HepG2 (cell line): Measurements from ENCODE around the gene BEND4. TPM values are rescaled to one million over a fixed set of nuclear protein-coding genes. Genes with fewer than 3 reads are reported as not detected.

Source experiments
- ATAC-seq: fragments of 200-7000 bp; cut with Tn5 transposase; 3 replicates; pipeline ENCODE4 v1.9.1; 2020; ENCODE audit warnings: mild to moderate bottlenecking, moderate library complexity
- BruUV-seq: library from RNA; stranded (reverse); fragments of 400-500 nt; replicated peaks from 2 replicates; lab custom pipeline; 2021; lab: Mats Ljungman, UMichigan
- CTCF ChIA-PET: fragments of 300-600 bp; formaldehyde crosslinking; extraction: SDS; loops from one replicate; lab custom pipeline; 2021; ENCODE audit warnings: low total read pairs, inconsistent platforms, low intra/inter-chr PET ratio; lab: Yijun Ruan, JAX
- POLR2A ChIA-PET: fragments of 350-600 bp; sonication (Branson Sonifier 250); formaldehyde crosslinking; loops from one replicate; lab custom pipeline; 2020; ENCODE audit warnings: antibody characterized with exemption, inconsistent platforms; lab: Yijun Ruan, JAX
- DNase-seq: peaks from one replicate; pipeline ENCODE4 v3.0.0-alpha.2; 2015; ENCODE audit warnings: low spot score
- FAIRE-seq: peaks from 3 replicates; lab custom pipeline; 2011; peaks lifted over from hg19 to GRCh38; lab: Jason Lieb, UNC
- H2AFZ ChIP-seq: one replicate; pipeline ENCODE4 v1.6.1; 2011; ENCODE audit warnings: low read length, inconsistent platforms
- H3K27ac ChIP-seq: fragments of 300-600 bp; 3 replicates; pipeline ENCODE4 v1.8.0; 2011; ENCODE audit warnings: mixed run types, mild to moderate bottlenecking, mixed read lengths, low read length, inconsistent platforms; ENCODE audit not compliant: insufficient read depth; ENCODE audit errors: extremely low read length
- H3K27me3 ChIP-seq, 2 experiments: fragments of 200-600 bp in 1 of 2; 2 replicates in 1 of 2; 3 replicates in 1 of 2; pipeline versions ENCODE4 v1.6.0 to v1.8.0; 2011; ENCODE audit warnings: low read length in 2 of 2, mild to moderate bottlenecking in 2 of 2, moderate library complexity in 2 of 2, inconsistent platforms in 1 of 2; ENCODE audit not compliant: insufficient read depth in 2 of 2, control insufficient read depth in 1 of 2
- H3K36me3 ChIP-seq, 2 experiments: fragments of 200-600 bp in 1 of 2; replicated peaks in 1 of 2; 2 replicates in 1 of 2; 3 replicates in 1 of 2; pipeline versions ENCODE4 v1.5.1 to v1.8.0; 2011; ENCODE audit warnings: low read length in 2 of 2, inconsistent platforms in 1 of 2; ENCODE audit not compliant: insufficient read depth in 2 of 2, control insufficient read depth in 1 of 2
- H3K4me1 ChIP-seq: 2 replicates; pipeline ENCODE4 v1.5.1; 2012; ENCODE audit warnings: low read length, inconsistent platforms; ENCODE audit not compliant: insufficient read depth
- H3K4me2 ChIP-seq: 2 replicates; pipeline ENCODE4 v1.6.0; 2011; ENCODE audit warnings: low read depth, low read length, inconsistent platforms
- H3K4me3 ChIP-seq, 3 experiments: fragments of 200-600 bp in 1 of 3; sonication (generic), shearing (Covaris generic) in 1 of 3; replicated peaks in 1 of 3; 2 replicates each; pipeline ENCODE4 v1.5.1; 2011 to 2016; ENCODE audit warnings: low read length in 3 of 3, inconsistent platforms in 2 of 3, low read depth in 2 of 3, mild to moderate bottlenecking in 2 of 3, control low read depth in 1 of 3, mixed read lengths in 1 of 3; ENCODE audit not compliant: insufficient read depth in 1 of 3
- H3K79me2 ChIP-seq: one replicate; pipeline ENCODE4 v1.6.1; 2011; ENCODE audit warnings: low read length, inconsistent platforms; ENCODE audit not compliant: insufficient read depth
- H3K9ac ChIP-seq: 2 replicates; pipeline ENCODE4 v1.6.0; 2011; ENCODE audit warnings: mild to moderate bottlenecking, low read depth, low read length, inconsistent platforms; ENCODE audit not compliant: insufficient read depth
- H3K9me3 ChIP-seq: 2 replicates; pipeline ENCODE4 v1.5.1; 2012; ENCODE audit warnings: mild to moderate bottlenecking, low read length
- H4K20me1 ChIP-seq: 2 replicates; pipeline ENCODE4 v1.6.0; 2011; ENCODE audit warnings: inconsistent platforms, mild to moderate bottlenecking, low read length, moderate library complexity; ENCODE audit not compliant: insufficient read depth
- BRD4 ChIP-seq: sonication (generic); formaldehyde crosslinking; IDR thresholded peaks from 2 replicates; pipeline ENCODE4 v1.4.0; 2020; ENCODE audit warnings: missing genetic modification reagents
- CBX1 ChIP-seq: IDR thresholded peaks from one replicate; pipeline ENCODE4 v1.6.1; 2016; ENCODE audit warnings: antibody characterized with exemption, low read depth
- JUN ChIP-seq: sonication (generic); formaldehyde crosslinking; IDR thresholded peaks from 2 replicates; pipeline ENCODE4 v1.4.0; 2020; ENCODE audit warnings: mild to moderate bottlenecking, missing genetic modification reagents
- PAF1 ChIP-seq: IDR thresholded peaks from 2 replicates; pipeline ENCODE4 v1.6.1; 2016; ENCODE audit warnings: missing genetic modification reagents, missing compliant biosample characterization
- POLR2A ChIP-seq, 2 experiments: IDR thresholded peaks; 2 replicates each; pipeline ENCODE4 v1.6.1; 2011; ENCODE audit warnings: low read depth in 2 of 2, low read length in 2 of 2, mild to moderate bottlenecking in 1 of 2, moderate library complexity in 1 of 2; ENCODE audit not compliant: insufficient read depth in 1 of 2
- RFX3 ChIP-seq: IDR thresholded peaks from 2 replicates; pipeline ENCODE4 v1.6.1; 2016; ENCODE audit warnings: missing biosample characterization, missing genetic modification reagents
- SYNCRIP ChIP-seq: fragments of 200-400 bp; formaldehyde crosslinking; IDR thresholded peaks from 2 replicates; pipeline ENCODE4 v1.6.1; 2018; ENCODE audit warnings: mild to moderate bottlenecking, low read depth, low read length; ENCODE audit not compliant: insufficient read depth
- TCF7 ChIP-seq: sonication (generic); IDR thresholded peaks from 2 replicates; pipeline ENCODE4 v1.6.1; 2016; ENCODE audit warnings: antibody characterized with exemption, low read depth
- XBP1 ChIP-seq: sonication (generic); formaldehyde crosslinking; IDR thresholded peaks from 2 replicates; pipeline ENCODE4 v1.5.0; 2020; ENCODE audit warnings: missing genetic modification reagents
- ZFP36L1 ChIP-seq: sonication (generic); formaldehyde crosslinking; IDR thresholded peaks from 2 replicates; pipeline ENCODE4 v1.8.0; 2022; ENCODE audit warnings: mild to moderate bottlenecking, missing genetic modification reagents, moderate library complexity
- ZNF12 ChIP-seq: sonication (generic); formaldehyde crosslinking; IDR thresholded peaks from 2 replicates; pipeline ENCODE4 v1.5.0; 2020; ENCODE audit warnings: missing genetic modification reagents
- ZNF337 ChIP-seq: sonication (generic); formaldehyde crosslinking; IDR thresholded peaks from 2 replicates; pipeline ENCODE4 v1.5.1; 2020; ENCODE audit warnings: missing genetic modification reagents, low read depth, mild to moderate bottlenecking, borderline replicate concordance
- ZNF777 ChIP-seq: sonication (generic); formaldehyde crosslinking; IDR thresholded peaks from 2 replicates; pipeline ENCODE4 v1.4.0; 2020; ENCODE audit warnings: missing genetic modification reagents
- ZNF839 ChIP-seq: sonication (generic); formaldehyde crosslinking; IDR thresholded peaks from 2 replicates; pipeline ENCODE4 v1.4.0; 2020; ENCODE audit warnings: missing genetic modification reagents, mild to moderate bottlenecking, borderline replicate concordance
- WGBS: methylation state at CpG from one replicate; pipeline ENCODE4 v1.1.6; 2017; ENCODE audit warnings: low lambda C conversion rate; 5-methylcytosine and 5-hydroxymethylcytosine counted together
- in situ Hi-C: cut with HindIII; loops from 2 replicates; pipeline ENCODE4 v1.10.0; 2017; ENCODE audit warnings: low pct_unique_long_range_greater_than_20kb; ENCODE audit not compliant: extremely low pct_ligation_motif_present
- intact Hi-C: fragments of 100-400 bp; cut with micrococcal nuclease; formaldehyde crosslinking; loops from one replicate; pipeline ENCODE4 v1.10.0; 2022; ENCODE audit not compliant: unreplicated experiment
- polyA plus RNA-seq, 8 experiments: library from polyadenylated mRNA; depleted of rRNA in 3 of 8; stranded (reverse) in 7 of 8; unstranded in 1 of 8; fragments of >200 nt; fragmentation: Illumina TruSeq in 4 of 8; extraction: Trizol in 4 of 8; gene quantifications; 2 replicates each; pipeline versions ENCODE4 v1.2.1 to v1.2.3, GENCODE V29; 2011 to 2016; ENCODE audit warnings: low read depth in 4 of 8, missing spikeins in 1 of 8, mixed read lengths in 1 of 8; ENCODE audit not compliant: insufficient read depth in 1 of 8
- total RNA-seq, 5 experiments: library from RNA; depleted of rRNA; stranded (reverse); fragments of >200 nt; fragmentation: Illumina TruSeq; extraction: Trizol; gene quantifications; 2 replicates each; pipeline ENCODE4 v1.2.3, GENCODE V29; 2016; ENCODE audit warnings: low read depth in 1 of 5
- TF ChIP-seq, protein P1 (sequence below): sonication (generic); formaldehyde crosslinking; IDR thresholded peaks from 2 replicates; pipeline ENCODE4 v1.5.0; 2020; ENCODE audit warnings: missing genetic modification reagents
- TF ChIP-seq, protein P2 (sequence below): IDR thresholded peaks from 2 replicates; pipeline ENCODE4 v1.6.1; 2016; ENCODE audit warnings: missing compliant biosample characterization, missing genetic modification reagents, borderline replicate concordance
- TF ChIP-seq, protein P3 (sequence below): sonication (generic); formaldehyde crosslinking; IDR thresholded peaks from 2 replicates; pipeline ENCODE4 v1.4.0; 2020; ENCODE audit warnings: missing genetic modification reagents
- TF ChIP-seq, protein P4 (sequence below): fragments of 450-650 bp; IDR thresholded peaks from 2 replicates; pipeline ENCODE4 v1.6.1; 2016
- TF ChIP-seq, protein P5 (sequence below): sonication (generic); formaldehyde crosslinking; conservative IDR thresholded peaks from 2 replicates; pipeline ENCODE4 v1.8.0; 2022; ENCODE audit warnings: low read depth, missing genetic modification reagents
- TF ChIP-seq, protein P6 (sequence below): sonication (generic); formaldehyde crosslinking; IDR thresholded peaks from 2 replicates; pipeline ENCODE4 v1.8.0; 2022; ENCODE audit warnings: mild to moderate bottlenecking, missing genetic modification reagents, moderate library complexity

The BEND4 gene
- total and polyA plus RNA-seq, 2 of the 13 experiments (the other 11 are each of a cell fraction or from before 2014, with no cell fraction given): not detected

DNA sequence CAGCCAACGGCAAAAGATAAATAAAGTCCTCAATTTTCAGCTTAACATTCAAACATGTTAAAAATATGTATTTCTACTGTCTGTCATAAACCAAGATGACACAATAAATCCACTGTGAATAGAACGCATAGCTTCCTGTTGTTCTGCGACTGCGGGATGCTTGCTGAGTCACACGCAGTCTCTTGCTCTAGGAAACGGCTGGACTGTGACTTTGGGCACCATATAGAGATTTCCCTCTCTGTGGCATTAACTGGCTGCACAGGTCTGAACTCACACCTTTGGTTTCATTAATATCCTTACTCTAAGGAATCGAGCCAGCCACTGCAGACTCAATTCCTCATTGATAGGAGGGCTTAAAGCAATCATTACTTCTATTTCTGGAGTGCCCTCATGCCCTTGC is 8.4 kb downstream of the BEND4 start:
- FAIRE-seq: no peak
- Histone ChIP-seq H3K4me1 (no peaks in the 10 kb centered on the region), H3K27me3 (peaks cover 0 to 7% of the 10 kb centered on the region in 2 experiments; a peak in 3 of 5 replicates), H3K9me3 (no peaks in the 10 kb centered on the region), H3K79me2 (no peaks in the 10 kb centered on the region), H4K20me1 (no peaks in the 10 kb centered on the region), H3K27ac (no peak overlapping the region), H3K4me3 (no peak overlapping the region), H2AFZ (no peak overlapping the region), H3K4me2 (no peak overlapping the region), H3K9ac (no peak overlapping the region)
- intact Hi-C loops: no loop called here
- BruUV-seq: no TSS peak
- DNase-seq: no peak
- ATAC-seq: no peak
- POLR2A ChIA-PET: no interaction called here
- 65% methylated on average over 7 of the region's 7 CpGs for WGBS
- TF ChIP-seq ZNF337 (CRISPR knock-in tag) (no peak), TCF7 (no peak), XBP1 (CRISPR knock-in tag) (no peak), ZNF839 (no peak), POLR2A (IDR thresholded peaks at IDR 0.05; ENCODE audit: insufficient read depth in 1 of 2, low read depth in 2 of 2, low read length in 2 of 2) (no peak), ZFP36L1 (no peak), RFX3 (CRISPR knock-in tag) (no peak), CBX1 (no peak), ZNF12 (no peak), BRD4 (CRISPR knock-in tag) (no peak), PAF1 (CRISPR knock-in tag) (no peak), ZNF777 (CRISPR knock-in tag) (no peak), SYNCRIP (no peak), JUN (CRISPR knock-in tag) (no peak)
- TF ChIP-seq, protein P1, sequence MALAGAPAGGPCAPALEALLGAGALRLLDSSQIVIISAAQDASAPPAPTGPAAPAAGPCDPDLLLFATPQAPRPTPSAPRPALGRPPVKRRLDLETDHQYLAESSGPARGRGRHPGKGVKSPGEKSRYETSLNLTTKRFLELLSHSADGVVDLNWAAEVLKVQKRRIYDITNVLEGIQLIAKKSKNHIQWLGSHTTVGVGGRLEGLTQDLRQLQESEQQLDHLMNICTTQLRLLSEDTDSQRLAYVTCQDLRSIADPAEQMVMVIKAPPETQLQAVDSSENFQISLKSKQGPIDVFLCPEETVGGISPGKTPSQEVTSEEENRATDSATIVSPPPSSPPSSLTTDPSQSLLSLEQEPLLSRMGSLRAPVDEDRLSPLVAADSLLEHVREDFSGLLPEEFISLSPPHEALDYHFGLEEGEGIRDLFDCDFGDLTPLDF (CRISPR knock-in tag): no peak
- TF ChIP-seq, protein P2, sequence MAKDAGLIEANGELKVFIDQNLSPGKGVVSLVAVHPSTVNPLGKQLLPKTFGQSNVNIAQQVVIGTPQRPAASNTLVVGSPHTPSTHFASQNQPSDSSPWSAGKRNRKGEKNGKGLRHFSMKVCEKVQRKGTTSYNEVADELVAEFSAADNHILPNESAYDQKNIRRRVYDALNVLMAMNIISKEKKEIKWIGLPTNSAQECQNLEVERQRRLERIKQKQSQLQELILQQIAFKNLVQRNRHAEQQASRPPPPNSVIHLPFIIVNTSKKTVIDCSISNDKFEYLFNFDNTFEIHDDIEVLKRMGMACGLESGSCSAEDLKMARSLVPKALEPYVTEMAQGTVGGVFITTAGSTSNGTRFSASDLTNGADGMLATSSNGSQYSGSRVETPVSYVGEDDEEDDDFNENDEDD (CRISPR knock-in tag): no peak
- TF ChIP-seq, protein P3, sequence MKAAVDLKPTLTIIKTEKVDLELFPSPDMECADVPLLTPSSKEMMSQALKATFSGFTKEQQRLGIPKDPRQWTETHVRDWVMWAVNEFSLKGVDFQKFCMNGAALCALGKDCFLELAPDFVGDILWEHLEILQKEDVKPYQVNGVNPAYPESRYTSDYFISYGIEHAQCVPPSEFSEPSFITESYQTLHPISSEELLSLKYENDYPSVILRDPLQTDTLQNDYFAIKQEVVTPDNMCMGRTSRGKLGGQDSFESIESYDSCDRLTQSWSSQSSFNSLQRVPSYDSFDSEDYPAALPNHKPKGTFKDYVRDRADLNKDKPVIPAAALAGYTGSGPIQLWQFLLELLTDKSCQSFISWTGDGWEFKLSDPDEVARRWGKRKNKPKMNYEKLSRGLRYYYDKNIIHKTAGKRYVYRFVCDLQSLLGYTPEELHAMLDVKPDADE (CRISPR knock-in tag): no peak
- TF ChIP-seq, protein P4, sequence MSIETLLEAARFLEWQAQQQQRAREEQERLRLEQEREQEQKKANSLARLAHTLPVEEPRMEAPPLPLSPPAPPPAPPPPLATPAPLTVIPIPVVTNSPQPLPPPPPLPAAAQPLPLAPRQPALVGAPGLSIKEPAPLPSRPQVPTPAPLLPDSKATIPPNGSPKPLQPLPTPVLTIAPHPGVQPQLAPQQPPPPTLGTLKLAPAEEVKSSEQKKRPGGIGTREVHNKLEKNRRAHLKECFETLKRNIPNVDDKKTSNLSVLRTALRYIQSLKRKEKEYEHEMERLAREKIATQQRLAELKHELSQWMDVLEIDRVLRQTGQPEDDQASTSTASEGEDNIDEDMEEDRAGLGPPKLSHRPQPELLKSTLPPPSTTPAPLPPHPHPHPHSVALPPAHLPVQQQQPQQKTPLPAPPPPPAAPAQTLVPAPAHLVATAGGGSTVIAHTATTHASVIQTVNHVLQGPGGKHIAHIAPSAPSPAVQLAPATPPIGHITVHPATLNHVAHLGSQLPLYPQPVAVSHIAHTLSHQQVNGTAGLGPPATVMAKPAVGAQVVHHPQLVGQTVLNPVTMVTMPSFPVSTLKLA: no peak
- TF ChIP-seq, protein P5, sequence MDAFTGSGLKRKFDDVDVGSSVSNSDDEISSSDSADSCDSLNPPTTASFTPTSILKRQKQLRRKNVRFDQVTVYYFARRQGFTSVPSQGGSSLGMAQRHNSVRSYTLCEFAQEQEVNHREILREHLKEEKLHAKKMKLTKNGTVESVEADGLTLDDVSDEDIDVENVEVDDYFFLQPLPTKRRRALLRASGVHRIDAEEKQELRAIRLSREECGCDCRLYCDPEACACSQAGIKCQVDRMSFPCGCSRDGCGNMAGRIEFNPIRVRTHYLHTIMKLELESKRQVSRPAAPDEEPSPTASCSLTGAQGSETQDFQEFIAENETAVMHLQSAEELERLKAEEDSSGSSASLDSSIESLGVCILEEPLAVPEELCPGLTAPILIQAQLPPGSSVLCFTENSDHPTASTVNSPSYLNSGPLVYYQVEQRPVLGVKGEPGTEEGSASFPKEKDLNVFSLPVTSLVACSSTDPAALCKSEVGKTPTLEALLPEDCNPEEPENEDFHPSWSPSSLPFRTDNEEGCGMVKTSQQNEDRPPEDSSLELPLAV (CRISPR knock-in tag): no peak
- TF ChIP-seq, protein P6, sequence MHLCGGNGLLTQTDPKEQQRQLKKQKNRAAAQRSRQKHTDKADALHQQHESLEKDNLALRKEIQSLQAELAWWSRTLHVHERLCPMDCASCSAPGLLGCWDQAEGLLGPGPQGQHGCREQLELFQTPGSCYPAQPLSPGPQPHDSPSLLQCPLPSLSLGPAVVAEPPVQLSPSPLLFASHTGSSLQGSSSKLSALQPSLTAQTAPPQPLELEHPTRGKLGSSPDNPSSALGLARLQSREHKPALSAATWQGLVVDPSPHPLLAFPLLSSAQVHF: no peak
- TF ChIP-seq, all 625 proteins: peak for 0
- in situ Hi-C loops: no loop called here
- CTCF ChIA-PET: no interaction called here
- H3K36me3 ChIP-seq: no peaks in the 10 kb centered on the region
